ENCODE measurements around the gene DIP2A. TPM values are rescaled to one million over a fixed set of nuclear protein-coding genes. Genes with fewer than 3 reads are reported as not detected.

Gene DIP2A
- total and polyA plus RNA-seq, 2 experiments from 2014 or later: 18.5 to 36.3 TPM

DNA sequence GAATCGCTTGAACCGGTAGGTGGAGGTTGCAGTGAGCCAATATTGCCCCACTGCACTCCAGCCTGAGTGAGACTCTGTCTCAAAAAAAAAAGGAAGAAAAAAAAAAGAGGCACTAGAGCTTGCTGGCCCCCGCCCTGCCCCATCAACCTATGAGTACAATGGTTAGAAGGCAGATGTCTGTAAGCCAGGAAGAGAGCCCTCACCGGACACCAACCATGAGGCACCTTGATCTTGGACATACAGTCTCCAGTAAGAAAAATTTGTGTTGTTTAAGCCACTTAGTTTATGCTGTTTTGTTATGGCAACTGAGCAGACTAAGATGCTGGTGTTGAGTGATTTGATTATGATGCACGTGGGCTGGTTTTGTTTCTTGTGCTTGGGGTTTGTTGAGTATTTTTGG, 34.2 kb downstream of the DIP2A start (continued):
- TF ChIP-seq EZH2phosphoT487 (IDR thresholded peaks at IDR 0.05; ENCODE audit: unreplicated experiment): no peak

DNA sequence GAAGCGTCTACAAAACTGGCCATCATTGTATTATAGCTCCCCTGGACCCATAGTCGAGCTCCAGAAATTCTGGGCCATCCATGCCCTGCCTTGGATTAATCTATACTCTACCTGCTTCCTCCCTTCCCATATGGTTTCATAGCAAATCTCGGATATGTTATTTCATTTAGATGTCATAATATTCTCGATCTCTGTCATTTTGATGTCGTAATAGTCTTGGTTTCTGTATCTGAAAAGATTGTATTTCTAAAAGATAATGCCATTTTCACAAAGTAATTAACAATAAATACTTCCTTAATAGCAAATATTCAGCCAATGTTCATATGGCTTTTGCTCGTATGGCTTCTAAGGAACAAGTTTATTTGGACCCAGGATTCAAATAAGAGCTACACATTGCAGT, 35.1 kb downstream of the DIP2A start:
- H3K27ac ChIP-seq (ENCODE audit: low read depth): no peak overlapping the region
- H3K4me3 Mint-ChIP-seq: no peak overlapping the region

More for the DNA sequence above, 35.1 kb downstream of the DIP2A start:
- Histone ChIP-seq H4K20me1 (replicated peaks; ENCODE audit: insufficient read depth) (peaks cover 5% of the 10 kb centered on the region; the same call in 1 of the 2 replicates), H3K9me2 (ENCODE audit: insufficient read depth) (no peaks in the 10 kb centered on the region), H3K36me3 (ENCODE audit: insufficient read depth) (peaks cover 14% of the 10 kb centered on the region; the same call in 1 of the 2 replicates), H3K27me3 (ENCODE audit: insufficient read depth) (no peaks in the 10 kb centered on the region), H2AFZ (no peak overlapping the region), H3K4me2 (no peak overlapping the region), H3F3A (replicated peaks; ENCODE audit: low read depth) (no peaks in the 10 kb centered on the region), H3K4me3 (no peak overlapping the region), H3K4me1 (ENCODE audit: insufficient read depth) (no peaks in the 10 kb centered on the region), H3K79me2 (replicated peaks; ENCODE audit: insufficient read depth) (no peaks in the 10 kb centered on the region)
- no peak for ATAC-seq
- Mint-ChIP-seq H3K27ac (no peak overlapping the region), H3K27me3 (ENCODE audit: insufficient read depth, low read depth, poor library complexity) (peaks cover 3% of the 10 kb centered on the region), H3K4me1 (peaks cover 4% of the 10 kb centered on the region), H3K9me3 (no peaks in the 10 kb centered on the region), H3K36me3 (ENCODE audit: low read depth) (peaks cover 15% of the 10 kb centered on the region; the same call in 2 of the 3 replicates)
- no peak for TF ChIP-seq JUNB (IDR thresholded peaks at IDR 0.05; ENCODE audit: unreplicated experiment)
- no peak for TF ChIP-seq ZNF114 (CRISPR knock-in tag; IDR thresholded peaks at IDR 0.05)
- TF ChIP-seq, protein P1, sequence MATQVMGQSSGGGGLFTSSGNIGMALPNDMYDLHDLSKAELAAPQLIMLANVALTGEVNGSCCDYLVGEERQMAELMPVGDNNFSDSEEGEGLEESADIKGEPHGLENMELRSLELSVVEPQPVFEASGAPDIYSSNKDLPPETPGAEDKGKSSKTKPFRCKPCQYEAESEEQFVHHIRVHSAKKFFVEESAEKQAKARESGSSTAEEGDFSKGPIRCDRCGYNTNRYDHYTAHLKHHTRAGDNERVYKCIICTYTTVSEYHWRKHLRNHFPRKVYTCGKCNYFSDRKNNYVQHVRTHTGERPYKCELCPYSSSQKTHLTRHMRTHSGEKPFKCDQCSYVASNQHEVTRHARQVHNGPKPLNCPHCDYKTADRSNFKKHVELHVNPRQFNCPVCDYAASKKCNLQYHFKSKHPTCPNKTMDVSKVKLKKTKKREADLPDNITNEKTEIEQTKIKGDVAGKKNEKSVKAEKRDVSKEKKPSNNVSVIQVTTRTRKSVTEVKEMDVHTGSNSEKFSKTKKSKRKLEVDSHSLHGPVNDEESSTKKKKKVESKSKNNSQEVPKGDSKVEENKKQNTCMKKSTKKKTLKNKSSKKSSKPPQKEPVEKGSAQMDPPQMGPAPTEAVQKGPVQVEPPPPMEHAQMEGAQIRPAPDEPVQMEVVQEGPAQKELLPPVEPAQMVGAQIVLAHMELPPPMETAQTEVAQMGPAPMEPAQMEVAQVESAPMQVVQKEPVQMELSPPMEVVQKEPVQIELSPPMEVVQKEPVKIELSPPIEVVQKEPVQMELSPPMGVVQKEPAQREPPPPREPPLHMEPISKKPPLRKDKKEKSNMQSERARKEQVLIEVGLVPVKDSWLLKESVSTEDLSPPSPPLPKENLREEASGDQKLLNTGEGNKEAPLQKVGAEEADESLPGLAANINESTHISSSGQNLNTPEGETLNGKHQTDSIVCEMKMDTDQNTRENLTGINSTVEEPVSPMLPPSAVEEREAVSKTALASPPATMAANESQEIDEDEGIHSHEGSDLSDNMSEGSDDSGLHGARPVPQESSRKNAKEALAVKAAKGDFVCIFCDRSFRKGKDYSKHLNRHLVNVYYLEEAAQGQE (IDR thresholded peaks at IDR 0.05; ENCODE audit: unreplicated experiment): no peak
- no peak for TF ChIP-seq NANOG (IDR thresholded peaks at IDR 0.05; ENCODE audit: borderline replicate concordance)
- no peak for TF ChIP-seq EZH2 (IDR thresholded peaks at IDR 0.05; ENCODE audit: low read depth, unreplicated experiment)
- no peak for TF ChIP-seq EZH2phosphoT487 (IDR thresholded peaks at IDR 0.05; ENCODE audit: unreplicated experiment)
- no peak for TF ChIP-seq CREB1 (CRISPR knock-in tag; IDR thresholded peaks at IDR 0.05; ENCODE audit: low read depth)
- TF ChIP-seq ZNF331 (CRISPR knock-in tag; IDR thresholded peaks at IDR 0.05; ENCODE audit: low read depth): no peak
- TF ChIP-seq, protein P2, sequence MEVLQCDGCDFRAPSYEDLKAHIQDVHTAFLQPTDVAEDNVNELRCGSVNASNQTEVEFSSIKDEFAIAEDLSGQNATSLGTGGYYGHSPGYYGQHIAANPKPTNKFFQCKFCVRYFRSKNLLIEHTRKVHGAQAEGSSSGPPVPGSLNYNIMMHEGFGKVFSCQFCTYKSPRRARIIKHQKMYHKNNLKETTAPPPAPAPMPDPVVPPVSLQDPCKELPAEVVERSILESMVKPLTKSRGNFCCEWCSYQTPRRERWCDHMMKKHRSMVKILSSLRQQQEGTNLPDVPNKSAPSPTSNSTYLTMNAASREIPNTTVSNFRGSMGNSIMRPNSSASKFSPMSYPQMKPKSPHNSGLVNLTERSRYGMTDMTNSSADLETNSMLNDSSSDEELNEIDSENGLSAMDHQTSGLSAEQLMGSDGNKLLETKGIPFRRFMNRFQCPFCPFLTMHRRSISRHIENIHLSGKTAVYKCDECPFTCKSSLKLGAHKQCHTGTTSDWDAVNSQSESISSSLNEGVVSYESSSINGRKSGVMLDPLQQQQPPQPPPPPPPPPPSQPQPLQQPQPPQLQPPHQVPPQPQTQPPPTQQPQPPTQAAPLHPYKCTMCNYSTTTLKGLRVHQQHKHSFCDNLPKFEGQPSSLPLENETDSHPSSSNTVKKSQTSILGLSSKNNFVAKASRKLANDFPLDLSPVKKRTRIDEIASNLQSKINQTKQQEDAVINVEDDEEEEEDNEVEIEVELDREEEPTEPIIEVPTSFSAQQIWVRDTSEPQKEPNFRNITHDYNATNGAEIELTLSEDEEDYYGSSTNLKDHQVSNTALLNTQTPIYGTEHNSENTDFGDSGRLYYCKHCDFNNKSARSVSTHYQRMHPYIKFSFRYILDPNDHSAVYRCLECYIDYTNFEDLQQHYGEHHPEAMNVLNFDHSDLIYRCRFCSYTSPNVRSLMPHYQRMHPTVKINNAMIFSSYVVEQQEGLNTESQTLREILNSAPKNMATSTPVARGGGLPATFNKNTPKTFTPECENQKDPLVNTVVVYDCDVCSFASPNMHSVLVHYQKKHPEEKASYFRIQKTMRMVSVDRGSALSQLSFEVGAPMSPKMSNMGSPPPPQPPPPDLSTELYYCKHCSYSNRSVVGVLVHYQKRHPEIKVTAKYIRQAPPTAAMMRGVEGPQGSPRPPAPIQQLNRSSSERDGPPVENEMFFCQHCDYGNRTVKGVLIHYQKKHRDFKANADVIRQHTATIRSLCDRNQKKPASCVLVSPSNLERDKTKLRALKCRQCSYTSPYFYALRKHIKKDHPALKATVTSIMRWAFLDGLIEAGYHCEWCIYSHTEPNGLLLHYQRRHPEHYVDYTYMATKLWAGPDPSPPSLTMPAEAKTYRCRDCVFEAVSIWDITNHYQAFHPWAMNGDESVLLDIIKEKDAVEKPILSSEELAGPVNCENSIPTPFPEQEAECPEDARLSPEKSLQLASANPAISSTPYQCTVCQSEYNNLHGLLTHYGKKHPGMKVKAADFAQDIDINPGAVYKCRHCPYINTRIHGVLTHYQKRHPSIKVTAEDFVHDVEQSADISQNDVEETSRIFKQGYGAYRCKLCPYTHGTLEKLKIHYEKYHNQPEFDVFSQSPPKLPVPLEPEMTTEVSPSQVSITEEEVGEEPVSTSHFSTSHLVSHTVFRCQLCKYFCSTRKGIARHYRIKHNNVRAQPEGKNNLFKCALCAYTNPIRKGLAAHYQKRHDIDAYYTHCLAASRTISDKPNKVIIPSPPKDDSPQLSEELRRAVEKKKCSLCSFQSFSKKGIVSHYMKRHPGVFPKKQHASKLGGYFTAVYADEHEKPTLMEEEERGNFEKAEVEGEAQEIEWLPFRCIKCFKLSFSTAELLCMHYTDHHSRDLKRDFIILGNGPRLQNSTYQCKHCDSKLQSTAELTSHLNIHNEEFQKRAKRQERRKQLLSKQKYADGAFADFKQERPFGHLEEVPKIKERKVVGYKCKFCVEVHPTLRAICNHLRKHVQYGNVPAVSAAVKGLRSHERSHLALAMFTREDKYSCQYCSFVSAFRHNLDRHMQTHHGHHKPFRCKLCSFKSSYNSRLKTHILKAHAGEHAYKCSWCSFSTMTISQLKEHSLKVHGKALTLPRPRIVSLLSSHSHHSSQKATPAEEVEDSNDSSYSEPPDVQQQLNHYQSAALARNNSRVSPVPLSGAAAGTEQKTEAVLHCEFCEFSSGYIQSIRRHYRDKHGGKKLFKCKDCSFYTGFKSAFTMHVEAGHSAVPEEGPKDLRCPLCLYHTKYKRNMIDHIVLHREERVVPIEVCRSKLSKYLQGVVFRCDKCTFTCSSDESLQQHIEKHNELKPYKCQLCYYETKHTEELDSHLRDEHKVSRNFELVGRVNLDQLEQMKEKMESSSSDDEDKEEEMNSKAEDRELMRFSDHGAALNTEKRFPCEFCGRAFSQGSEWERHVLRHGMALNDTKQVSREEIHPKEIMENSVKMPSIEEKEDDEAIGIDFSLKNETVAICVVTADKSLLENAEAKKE (CRISPR knock-in tag; IDR thresholded peaks at IDR 0.05): no peak
- TF ChIP-seq, protein P3, sequence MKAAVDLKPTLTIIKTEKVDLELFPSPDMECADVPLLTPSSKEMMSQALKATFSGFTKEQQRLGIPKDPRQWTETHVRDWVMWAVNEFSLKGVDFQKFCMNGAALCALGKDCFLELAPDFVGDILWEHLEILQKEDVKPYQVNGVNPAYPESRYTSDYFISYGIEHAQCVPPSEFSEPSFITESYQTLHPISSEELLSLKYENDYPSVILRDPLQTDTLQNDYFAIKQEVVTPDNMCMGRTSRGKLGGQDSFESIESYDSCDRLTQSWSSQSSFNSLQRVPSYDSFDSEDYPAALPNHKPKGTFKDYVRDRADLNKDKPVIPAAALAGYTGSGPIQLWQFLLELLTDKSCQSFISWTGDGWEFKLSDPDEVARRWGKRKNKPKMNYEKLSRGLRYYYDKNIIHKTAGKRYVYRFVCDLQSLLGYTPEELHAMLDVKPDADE (IDR thresholded peaks at IDR 0.05): no peak
- TF ChIP-seq STAT1 (IDR thresholded peaks at IDR 0.05; ENCODE audit: unreplicated experiment): no peak
- TF ChIP-seq POLR2AphosphoS5 (IDR thresholded peaks at IDR 0.05; ENCODE audit: low read depth): no peak
- DNase-seq (ENCODE audit: low spot score): no peak

Measured in GM23338 (cell line).